NB4 (cell line): ENCODE results near the gene ZNF324.

Source experiments
- POLR2A ChIP-seq: IDR thresholded peaks from 2 replicates; pipeline ENCODE4 v1.6.1; 2011; ENCODE audit warnings: mild to moderate bottlenecking; ENCODE audit not compliant: insufficient read length; ENCODE audit errors: extremely low read depth
- TF ChIP-seq, protein P1 (sequence below): IDR thresholded peaks from one replicate; pipeline ENCODE4 v1.5.1; 2012; ENCODE audit warnings: low read depth, low read length

DNA sequence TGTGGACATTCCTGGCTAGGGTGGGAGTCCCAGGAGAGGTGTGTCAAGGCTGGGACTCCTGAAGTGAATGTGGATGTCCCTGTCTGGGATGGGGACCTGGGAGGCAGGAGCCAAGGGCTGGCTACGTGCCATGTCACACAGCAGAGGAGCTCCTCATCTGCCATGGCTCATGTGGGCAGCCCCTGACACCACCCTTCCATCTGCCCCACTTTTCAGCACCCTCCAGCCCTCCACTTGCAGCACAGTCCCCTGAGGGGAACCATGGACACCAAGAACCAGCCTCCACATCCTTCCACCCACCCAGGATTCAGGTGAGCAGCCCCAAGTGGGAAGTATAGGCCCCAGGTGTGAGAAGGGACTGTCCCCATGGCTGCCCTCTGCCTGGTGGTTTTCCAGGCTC, 11.0 kb downstream of the ZNF324 start:
- TF ChIP-seq, protein P1, sequence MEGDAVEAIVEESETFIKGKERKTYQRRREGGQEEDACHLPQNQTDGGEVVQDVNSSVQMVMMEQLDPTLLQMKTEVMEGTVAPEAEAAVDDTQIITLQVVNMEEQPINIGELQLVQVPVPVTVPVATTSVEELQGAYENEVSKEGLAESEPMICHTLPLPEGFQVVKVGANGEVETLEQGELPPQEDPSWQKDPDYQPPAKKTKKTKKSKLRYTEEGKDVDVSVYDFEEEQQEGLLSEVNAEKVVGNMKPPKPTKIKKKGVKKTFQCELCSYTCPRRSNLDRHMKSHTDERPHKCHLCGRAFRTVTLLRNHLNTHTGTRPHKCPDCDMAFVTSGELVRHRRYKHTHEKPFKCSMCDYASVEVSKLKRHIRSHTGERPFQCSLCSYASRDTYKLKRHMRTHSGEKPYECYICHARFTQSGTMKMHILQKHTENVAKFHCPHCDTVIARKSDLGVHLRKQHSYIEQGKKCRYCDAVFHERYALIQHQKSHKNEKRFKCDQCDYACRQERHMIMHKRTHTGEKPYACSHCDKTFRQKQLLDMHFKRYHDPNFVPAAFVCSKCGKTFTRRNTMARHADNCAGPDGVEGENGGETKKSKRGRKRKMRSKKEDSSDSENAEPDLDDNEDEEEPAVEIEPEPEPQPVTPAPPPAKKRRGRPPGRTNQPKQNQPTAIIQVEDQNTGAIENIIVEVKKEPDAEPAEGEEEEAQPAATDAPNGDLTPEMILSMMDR: no peak
- TF ChIP-seq POLR2A: no peak
